SK-MEL-5 (cell line): ENCODE measurements around the gene PAQR4. TPM values are rescaled to one million over a fixed set of nuclear protein-coding genes. Genes with fewer than 3 reads are reported as not detected.

Experiments used
- DNase-seq: peaks from one replicate; pipeline ENCODE4 v3.0.0-alpha.2; 2016; ENCODE audit warnings: low read depth, low spot score
- in situ Hi-C: cut with HindIII; loops from 2 replicates; pipeline ENCODE4 v1.10.0; 2016; ENCODE audit warnings: low sequenced_read_pairs, high pct_unique_total_duplicates, low pct_unique_long_range_greater_than_20kb
- total RNA-seq: library from RNA; depleted of rRNA; stranded (reverse); fragments of >200 nt; shearing (Covaris generic); gene quantifications from 2 replicates; pipeline ENCODE4 v1.2.3, GENCODE V29; 2014

PAQR4 gene
- total RNA-seq, 1 experiment from 2014 or later: 30.3 TPM

DNA sequence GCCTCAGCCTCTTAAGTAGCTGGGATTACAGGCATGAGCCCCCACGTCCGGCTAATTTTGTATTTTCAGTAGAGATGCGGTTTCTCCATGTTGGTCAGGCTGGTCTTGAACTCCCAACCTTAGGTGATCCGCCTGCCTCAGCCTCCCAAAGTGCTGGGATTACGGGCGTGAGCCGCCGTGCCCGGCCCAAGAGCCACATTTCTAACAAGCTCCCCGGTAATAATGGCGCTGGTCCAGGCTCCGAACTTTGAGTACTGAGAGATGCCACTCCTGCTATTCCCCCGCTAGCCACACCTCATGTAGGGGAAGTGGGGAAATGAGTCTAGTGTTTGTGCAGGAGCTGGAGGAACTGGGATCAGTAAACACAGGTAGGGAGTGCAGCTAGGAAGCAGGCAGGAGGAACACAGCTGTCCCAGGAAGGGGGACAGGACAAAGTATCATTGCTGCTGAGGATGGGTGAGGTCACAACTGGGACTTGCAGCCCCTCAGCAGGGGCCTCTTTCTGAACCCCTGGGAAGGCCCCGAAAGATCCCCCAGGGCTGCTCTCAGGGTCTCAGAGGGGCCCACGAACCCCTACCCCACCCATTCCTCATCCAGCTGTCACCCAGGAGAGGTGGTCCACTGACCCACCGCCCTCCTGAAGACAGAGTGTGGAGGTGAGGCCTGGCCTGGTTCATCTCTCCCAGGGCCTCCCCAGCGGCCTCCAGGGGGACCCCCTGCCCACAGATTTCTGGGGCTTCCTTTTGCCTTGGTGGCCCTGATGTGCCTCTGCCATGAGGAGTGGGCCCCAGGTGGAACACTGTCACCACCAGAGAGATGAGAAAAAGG lies 8.8 kb upstream of the PAQR4 start:
- in situ Hi-C loops: no loop called here
- no peak for DNase-seq

DNA sequence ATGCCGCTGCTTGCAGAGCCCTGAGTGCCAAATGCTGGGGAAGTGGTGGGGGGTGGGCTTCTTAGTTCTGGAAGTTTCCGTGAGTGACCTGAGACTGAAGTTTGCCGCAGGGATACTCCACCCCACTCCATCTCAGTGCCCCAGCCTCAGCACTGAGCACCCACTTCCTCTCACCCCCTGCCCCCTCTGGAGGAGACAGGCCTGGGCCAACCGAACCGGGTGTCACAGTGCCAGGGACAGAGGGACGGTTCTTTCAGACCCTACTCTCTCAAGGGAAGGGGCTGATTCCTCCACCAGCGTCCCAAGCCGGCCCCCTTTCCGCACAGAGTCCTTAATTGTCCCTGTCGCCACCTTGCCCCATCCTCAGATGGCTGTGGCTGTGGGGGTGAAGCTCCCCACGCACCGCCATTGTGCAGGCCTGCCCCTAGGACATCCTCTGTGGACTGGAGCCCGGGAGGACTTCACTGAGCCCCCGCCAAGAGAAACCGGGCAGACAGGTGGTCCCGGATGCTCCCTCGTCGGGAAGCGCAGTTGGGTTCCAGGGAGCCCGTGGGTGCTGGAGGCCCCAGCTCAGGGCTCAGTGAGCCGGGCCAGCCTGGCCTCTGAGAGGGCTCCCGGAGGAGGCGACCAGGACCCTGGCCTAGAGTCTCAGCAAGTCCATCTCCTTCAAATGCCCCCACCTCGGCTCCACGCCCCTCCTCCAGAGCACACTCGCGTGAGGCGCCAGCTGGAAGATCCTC lies 6.6 kb upstream of the PAQR4 start:
- in situ Hi-C loops: no loop called here
- no peak for DNase-seq

DNA sequence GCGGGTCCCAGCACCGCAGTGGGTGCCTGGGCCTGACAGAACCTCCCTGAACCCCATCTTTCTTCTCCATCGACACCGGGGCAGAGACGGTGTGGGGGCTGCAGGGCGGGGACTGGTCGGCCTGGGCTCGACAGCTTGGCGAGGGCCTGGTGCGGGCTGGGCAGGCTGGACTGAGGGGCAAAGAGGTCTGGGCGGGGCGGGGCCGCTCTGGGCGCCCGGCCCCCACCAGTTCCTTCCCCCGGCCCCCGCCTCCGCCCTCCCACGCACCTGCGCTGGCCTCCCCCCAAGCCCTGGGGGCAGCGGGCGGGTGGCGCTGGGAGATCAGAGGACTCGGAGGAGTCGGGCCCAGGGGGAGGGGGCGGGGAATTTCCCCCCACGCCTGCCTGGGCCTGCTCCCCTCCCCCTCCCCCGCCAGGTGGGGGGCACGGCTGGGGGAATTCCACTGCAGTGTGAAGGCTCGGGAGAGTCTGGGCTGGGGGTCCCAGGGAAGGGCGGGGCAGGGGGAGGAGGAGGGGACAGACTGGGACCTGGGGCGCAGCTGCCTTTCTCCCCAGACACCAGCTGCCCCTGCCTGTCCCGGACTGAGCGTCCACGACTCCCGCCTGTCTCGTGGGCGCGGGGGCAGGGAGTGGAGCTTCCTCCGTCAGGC lies 6.0 kb upstream of the PAQR4 start:
- in situ Hi-C loops: no loop called here

DNA sequence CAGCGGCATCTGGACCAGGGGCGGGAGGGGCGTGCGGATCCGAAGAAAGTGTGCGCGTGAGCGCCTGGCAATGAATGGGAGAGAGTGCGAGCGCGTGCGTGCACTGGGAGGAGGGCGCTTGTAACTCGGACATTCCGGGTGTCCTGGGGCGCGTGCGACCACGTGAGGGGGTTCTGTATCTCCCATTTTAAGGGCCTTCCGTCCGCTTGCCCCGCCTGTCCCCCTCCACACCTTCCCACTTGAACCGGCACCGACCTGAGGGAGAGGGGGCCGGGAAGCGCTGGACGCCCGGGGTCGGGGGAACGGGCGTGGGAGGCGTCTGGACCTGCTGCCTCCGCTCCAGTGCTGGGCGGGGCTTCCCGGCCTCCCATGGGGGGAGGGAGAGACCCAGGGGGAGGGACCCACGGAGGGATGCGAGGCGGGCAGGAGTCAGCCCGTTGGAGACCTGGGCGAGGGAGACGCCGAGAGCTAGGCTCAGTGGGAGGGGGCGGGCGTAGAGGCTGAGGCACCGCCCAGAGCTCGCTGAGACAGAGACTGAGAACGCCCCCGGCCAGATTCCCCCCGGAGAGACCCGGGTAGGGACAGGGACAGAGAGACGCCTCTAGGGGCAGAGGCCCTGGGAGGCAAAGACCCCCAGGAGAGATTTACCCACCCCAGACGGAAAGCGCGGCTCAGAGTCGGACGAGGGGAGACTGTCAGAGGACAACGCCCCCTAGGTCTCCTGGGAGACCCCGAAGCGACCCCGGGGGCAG lies 5.2 kb upstream of the PAQR4 start, which contains the start of gene KREMEN2:
Gene KREMEN2, plus strand, starts transcription at position 553 of the 752 bp plus-strand sequence. CDS start 246 bp downstream, outside the sequence.
- in situ Hi-C loops: no loop called here
- peak; percentile 88 for DNase-seq

More for the DNA sequence above, 6.0 kb upstream of the PAQR4 start:
- no peak for DNase-seq

DNA sequence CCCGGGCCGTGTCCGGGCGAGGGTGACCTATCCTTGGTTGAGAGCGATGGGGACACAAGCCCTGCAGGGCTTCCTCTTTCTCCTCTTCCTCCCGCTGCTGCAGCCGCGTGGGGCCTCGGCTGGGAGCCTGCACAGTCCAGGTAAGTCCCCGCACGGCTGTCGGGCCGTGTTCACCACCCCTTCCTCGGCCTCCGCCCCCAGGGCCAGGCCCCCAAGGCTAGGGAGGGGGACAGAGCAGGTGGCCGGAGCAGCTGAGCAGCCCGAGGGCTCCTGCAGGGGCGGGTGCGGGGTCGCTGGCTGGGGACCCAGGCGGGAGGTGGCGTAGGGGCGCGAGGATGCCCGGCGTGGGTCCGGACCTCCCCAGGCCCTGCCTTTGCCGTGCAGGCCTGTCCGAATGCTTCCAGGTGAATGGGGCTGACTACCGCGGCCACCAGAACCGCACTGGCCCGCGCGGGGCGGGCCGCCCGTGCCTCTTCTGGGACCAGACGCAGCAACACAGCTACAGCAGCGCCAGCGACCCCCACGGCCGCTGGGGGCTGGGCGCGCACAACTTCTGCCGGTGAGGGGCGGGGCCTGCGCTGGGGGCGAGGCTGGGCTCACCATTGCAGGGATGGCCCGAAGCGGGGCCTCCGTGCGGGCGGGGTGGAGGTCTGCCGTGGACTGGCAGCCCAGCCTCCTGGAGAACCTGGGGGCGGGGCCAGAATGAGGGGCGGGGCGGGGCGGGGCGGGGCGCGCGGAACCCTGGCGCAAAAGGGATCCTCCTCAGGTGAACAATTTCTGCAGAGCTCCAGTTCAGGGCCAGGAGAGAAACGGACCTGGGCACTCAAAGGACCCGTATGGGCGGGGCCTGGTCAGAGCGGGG lies 4.4 kb upstream of the PAQR4 start:
- in situ Hi-C loops: no loop called here

DNA sequence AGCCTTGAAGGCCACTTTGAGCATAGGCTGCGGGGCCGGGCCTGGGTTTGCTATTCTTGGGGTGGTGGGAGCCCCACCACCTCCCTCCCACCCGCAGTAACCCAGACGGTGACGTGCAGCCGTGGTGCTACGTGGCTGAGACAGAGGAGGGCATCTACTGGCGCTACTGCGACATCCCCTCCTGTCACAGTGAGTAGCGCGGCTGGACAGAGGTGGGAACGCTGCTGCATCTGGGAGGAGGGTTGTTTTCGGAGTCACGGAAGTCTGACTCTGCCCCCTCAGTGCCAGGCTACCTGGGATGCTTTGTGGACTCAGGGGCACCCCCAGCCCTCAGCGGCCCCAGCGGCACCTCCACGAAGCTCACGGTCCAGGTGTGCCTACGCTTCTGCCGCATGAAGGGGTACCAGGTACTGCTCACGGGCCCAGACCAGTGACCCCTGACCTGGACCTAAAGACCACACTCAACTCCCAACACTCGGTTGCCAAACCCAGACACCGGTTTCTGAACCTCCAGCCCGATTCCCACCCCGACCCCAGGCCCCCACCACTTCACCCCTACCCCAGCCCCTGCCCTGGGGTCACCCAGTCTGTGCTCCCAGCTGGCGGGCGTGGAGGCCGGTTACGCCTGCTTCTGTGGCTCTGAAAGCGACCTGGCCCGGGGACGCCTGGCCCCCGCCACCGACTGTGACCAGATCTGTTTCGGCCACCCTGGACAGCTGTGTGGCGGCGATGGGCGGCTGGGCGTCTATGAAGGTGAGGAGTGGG lies 2.9 kb upstream of the PAQR4 start:
- in situ Hi-C loops: no loop called here
- DNase-seq: no peak

More for the DNA sequence above, 4.4 kb upstream of the PAQR4 start:
- DNase-seq: peak; percentile 78

DNA sequence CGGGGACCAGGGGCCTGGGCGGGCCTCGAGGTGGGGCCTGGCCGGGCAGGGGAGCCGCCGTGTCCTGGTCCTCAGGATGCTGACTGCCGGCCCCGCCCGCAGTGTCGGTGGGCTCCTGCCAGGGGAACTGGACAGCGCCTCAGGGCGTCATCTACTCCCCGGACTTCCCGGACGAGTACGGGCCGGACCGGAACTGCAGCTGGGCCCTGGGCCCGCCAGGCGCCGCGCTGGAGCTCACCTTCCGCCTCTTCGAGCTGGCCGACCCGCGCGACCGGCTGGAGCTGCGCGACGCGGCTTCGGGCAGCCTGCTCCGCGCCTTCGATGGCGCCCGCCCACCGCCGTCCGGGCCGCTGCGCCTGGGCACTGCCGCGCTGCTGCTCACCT lies 2.3 kb upstream of the PAQR4 start:
- no peak for DNase-seq
- in situ Hi-C loops: no loop called here

DNA sequence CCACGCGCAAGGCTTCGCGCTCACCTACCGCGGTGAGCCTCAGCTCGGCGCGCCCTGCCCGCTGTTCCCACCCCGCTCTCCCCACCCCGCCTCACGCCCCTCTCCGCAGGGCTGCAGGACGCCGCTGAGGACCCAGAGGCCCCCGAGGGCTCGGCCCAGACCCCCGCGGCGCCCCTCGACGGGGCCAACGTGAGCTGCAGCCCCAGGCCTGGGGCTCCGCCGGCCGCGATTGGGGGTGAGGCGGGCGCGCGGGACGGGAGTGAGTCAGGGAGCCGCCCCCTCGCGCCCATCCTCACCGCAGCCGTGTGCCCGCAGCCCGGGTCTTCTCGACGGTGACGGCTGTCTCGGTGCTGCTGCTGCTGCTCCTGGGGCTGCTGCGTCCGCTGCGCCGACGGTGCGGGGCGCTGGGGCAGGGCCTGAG lies 1.9 kb upstream of the PAQR4 start:
- no peak for DNase-seq
- in situ Hi-C loops: no loop called here

DNA sequence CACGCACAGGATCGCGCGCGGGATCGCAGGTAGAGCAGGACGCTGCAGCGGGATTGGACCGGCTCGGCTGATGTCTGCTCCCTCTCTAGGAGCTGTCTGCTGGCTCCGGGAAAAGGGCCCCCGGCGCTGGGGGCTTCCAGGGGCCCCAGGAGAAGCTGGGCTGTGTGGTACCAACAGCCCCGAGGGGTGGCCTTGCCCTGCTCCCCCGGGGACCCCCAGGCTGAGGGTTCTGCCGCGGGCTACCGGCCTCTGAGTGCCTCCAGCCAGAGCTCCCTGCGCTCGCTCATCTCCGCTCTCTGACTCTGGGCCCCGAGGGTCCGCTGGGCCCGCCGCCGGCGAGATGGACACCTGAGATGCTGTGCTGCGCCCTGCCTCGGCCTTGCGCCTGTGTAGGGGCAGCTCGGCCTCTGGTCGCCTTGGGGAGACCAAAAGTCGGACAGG lies 1.4 kb upstream of the PAQR4 start:
- DNase-seq: no peak
- in situ Hi-C loops: no loop called here

DNA sequence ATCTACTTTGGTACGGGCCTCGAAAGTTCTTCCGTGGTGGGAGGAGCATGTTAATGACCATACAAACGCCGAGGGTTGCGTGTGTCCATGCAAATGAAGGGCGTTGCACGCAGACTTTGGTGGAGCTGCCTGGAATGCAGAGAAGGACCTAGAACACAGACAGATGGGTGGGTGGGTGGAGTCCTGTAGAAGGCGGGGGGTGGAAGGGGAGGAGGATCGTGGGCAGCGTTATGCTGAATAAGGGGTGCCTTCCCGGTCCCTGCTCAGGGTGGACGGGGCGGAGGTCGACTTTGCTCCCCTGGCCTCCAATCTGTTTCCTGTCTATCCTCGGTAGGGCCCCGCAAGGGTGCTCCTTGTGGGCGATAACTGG lies 795 bp upstream of the PAQR4 start:
- in situ Hi-C loops: no loop called here
- DNase-seq: peak; percentile 19

DNA sequence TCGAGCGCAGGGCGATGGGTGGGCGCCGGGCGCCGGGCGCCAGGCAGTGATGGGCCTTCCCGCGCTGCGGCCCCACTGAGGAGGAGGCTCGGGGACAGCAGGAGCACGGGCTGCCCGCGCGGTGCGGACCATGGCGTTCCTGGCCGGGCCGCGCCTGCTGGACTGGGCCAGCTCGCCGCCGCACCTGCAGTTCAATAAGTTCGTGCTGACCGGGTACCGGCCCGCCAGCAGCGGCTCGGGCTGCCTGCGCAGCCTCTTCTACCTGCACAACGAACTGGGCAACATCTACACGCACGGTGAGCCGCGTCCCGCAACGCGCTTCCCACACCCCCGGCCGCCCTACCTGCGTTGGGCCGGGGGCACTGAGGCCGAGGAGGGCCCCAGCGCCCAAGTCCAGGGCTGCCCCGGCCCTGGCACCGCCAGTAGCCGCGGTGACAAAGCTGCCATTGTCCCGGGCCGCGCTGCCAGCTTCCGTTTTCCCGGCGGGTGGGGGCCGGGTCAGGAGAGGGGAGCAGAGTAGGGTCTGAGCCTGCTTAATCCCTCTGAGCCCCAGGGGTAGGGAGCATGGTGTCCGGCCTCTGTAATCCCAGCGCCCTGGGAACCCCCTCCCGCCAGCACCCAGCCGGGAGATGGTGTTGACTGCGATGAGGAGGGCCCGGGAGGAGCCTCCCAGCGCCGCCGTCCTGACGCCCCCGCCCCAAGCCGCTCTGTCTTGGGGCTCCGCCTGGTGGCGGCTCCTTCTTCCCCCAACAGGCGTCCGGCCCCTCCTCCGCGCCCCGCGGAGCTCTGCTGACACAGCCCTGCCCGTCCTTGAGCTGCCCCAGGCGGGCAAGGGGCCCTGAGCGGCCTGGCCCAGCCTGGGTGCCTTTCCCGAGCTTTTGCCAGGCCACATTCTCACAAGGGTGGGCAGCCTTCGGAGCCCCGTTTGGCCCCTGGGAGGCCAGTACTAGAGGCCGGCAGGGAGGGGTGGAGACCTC lies 685 bp downstream of the PAQR4 start:
- peak; percentile 60 for DNase-seq
- in situ Hi-C loops: no loop called here

DNA sequence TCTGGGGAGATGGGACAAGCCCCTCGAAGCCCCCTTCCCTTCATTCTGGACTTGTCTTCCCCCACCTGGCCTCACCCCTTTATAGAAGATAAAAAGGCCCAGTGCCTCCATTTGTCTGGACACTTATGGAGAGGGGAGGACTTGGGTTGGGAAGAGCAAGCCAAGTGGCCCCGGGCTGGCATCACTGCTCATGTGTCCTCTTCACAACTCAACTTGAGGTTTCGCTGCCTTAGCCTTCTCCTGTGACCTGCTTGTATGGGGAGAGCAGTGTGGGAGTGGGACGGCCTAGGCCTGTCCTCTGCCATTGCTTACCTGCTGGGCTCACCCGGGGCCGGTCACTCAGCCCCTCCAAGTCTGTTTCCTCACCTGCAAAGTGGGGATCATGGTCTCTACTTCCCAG lies 1.4 kb downstream of the PAQR4 start:
- DNase-seq: no peak
- in situ Hi-C loops: no loop called here

DNA sequence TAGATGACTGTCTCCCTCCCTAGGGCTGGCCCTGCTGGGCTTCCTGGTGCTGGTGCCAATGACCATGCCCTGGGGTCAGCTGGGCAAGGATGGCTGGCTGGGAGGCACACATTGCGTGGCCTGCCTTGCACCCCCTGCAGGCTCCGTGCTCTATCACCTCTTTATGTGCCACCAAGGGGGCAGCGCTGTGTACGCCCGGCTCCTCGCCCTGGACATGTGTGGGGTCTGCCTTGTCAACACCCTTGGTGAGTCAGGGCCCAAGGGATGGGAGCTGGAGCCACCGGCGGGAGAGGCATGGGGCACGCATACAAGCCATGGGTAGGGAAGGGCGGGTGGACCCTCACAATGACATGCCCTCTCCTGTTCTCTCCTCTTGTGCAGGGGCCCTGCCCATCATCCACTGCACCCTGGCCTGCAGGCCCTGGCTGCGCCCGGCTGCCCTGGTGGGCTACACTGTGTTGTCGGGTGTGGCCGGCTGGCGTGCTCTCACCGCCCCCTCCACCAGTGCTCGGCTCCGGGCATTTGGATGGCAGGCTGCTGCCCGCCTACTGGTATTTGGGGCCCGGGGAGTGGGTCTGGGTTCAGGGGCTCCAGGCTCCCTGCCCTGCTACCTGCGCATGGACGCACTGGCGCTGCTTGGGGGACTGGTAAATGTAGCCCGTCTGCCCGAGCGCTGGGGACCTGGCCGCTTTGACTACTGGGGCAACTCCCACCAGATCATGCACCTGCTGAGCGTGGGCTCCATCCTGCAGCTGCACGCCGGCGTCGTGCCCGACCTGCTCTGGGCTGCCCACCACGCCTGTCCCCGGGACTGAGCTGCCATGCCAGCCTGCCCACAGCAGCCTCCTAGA lies 2.2 kb downstream of the PAQR4 start:
- in situ Hi-C loops: no loop called here

DNA sequence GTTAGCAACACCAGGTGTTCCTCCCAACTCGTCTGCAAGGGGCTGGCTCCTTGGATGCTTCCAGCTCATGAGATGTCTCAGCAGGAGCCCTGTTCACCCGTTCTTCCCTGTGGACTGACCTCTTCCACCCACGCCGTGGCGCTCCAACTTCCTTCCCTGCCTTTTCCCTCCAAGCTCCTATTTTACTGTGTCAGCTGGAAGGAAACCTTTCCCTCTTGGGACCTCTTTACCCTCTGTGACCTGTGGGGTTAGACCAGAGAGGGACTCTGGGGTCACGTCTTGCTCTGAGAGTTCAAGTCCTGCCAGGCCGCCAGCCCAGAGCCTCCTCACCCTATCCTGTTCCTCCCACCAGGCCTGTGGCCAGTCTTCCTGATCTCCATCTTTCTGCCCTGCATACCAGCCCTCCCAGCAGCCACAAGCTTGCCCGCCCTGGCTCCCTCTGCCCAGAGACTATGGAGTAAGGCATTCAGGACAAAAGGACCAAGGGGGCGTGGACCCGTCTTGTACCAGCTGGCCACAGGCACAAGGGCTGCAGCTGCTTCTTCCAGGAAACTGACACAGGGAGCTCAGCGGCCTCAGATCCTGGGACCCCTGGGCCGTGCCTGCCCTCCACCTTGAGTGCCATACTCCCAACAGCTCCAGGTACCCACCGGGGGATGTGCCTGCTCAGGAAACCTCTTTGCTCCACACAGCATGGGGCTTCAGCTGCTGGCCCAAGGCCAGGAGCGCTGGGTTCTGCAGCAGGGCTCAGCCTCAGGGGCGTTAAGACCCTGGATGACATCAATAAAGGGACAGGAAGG lies 3.0 kb downstream of the PAQR4 start:
- DNase-seq: no peak
- in situ Hi-C loops: no loop called here

More for the DNA sequence above, 2.2 kb downstream of the PAQR4 start:
- no peak for DNase-seq
